WTC11 (cell line): ENCODE results near the gene GUCY1A2. TPM values are rescaled to one million over a fixed set of nuclear protein-coding genes. Genes with fewer than 3 reads are reported as not detected.

Experiments used
- ATAC-seq: fragments of 200-7000 bp; cut with Tn5 transposase; 2 replicates; pipeline ENCODE4 v1.10.0; 2021; ENCODE audit warnings: mild to moderate bottlenecking, moderate library complexity
- CTCF ChIA-PET: fragments of 300-600 bp; sonication (Branson Sonifier 250); formaldehyde crosslinking; loops from one replicate; lab custom pipeline; 2021; ENCODE audit warnings: antibody characterized with exemption; lab: Charles Lee
- POLR2A ChIA-PET: fragments of 350-600 bp; sonication (Branson Sonifier 250); formaldehyde crosslinking; loops from one replicate; lab custom pipeline; 2021; ENCODE audit warnings: antibody characterized with exemption; lab: Charles Lee
- DNase-seq: peaks from one replicate; pipeline ENCODE4 v3.0.0; 2021; ENCODE audit warnings: low spot score
- H3K27ac Mint-ChIP-seq: 2 replicates; pipeline ENCODE4 v1.8.0; 2021; ENCODE audit warnings: mixed read lengths
- H3K27me3 Mint-ChIP-seq: 2 replicates; pipeline ENCODE4 v1.8.0; 2021; ENCODE audit warnings: low read depth, mild to moderate bottlenecking, moderate library complexity, mixed read lengths
- H3K36me3 Mint-ChIP-seq: 2 replicates; pipeline ENCODE4 v1.8.0; 2021; ENCODE audit warnings: mixed read lengths
- H3K4me1 Mint-ChIP-seq: 2 replicates; pipeline ENCODE4 v1.8.0; 2022; ENCODE audit warnings: mixed read lengths
- H3K4me3 Mint-ChIP-seq: 2 replicates; pipeline ENCODE4 v1.8.0; 2021; ENCODE audit warnings: mild to moderate bottlenecking, moderate library complexity, mixed read lengths
- H3K9me3 Mint-ChIP-seq: 2 replicates; pipeline ENCODE4 v1.8.0; 2021; ENCODE audit warnings: mixed read lengths
- ARID4B ChIP-seq: sonication (generic); formaldehyde crosslinking; IDR thresholded peaks from 2 replicates; pipeline ENCODE4 v1.8.0; 2023; ENCODE audit warnings: missing genetic modification reagents, mild to moderate bottlenecking, borderline replicate concordance
- ATF1 ChIP-seq: sonication (generic); formaldehyde crosslinking; IDR thresholded peaks from 2 replicates; pipeline ENCODE4 v1.8.1; 2023; ENCODE audit warnings: mild to moderate bottlenecking, moderate library complexity, missing genetic modification reagents
- CBFB ChIP-seq: sonication (generic); formaldehyde crosslinking; IDR thresholded peaks from 2 replicates; pipeline ENCODE4 v1.8.1; 2022; ENCODE audit warnings: mild to moderate bottlenecking, low read depth, missing genetic modification reagents
- CTCF ChIP-seq: fragments of 200-600 bp; IDR thresholded peaks from 2 replicates; pipeline ENCODE4 v1.8.0; 2022; ENCODE audit warnings: antibody characterized with exemption
- E2F5 ChIP-seq: sonication (generic); formaldehyde crosslinking; IDR thresholded peaks from 2 replicates; pipeline ENCODE4 v1.8.1; 2022; ENCODE audit warnings: mild to moderate bottlenecking, moderate library complexity, missing genetic modification reagents
- ESRRA ChIP-seq: sonication (generic); formaldehyde crosslinking; IDR thresholded peaks from 2 replicates; pipeline ENCODE4 v1.8.1; 2022; ENCODE audit warnings: mild to moderate bottlenecking, missing genetic modification reagents, borderline replicate concordance
- FOXK1 ChIP-seq: sonication (generic); formaldehyde crosslinking; IDR thresholded peaks from 2 replicates; pipeline ENCODE4 v1.8.0; 2022; ENCODE audit warnings: mild to moderate bottlenecking, moderate library complexity, missing genetic modification reagents
- FOXP1 ChIP-seq: sonication (generic); formaldehyde crosslinking; IDR thresholded peaks from 2 replicates; pipeline ENCODE4 v1.8.0; 2022; ENCODE audit warnings: missing genetic modification reagents, mild to moderate bottlenecking, moderate library complexity, borderline replicate concordance
- GRHL2 ChIP-seq: fragments of 250-450 bp; sonication (Bioruptor Pico); IDR thresholded peaks from 2 replicates; pipeline ENCODE4 v1.8.0; 2022; ENCODE audit warnings: mild to moderate bottlenecking, moderate library complexity; ENCODE audit not compliant: insufficient replicate concordance, severe bottlenecking
- HMGA2 ChIP-seq: fragments of 250-450 bp; sonication (Bioruptor Pico); IDR thresholded peaks from 2 replicates; pipeline ENCODE4 v1.4.0; 2021; ENCODE audit warnings: mild to moderate bottlenecking, moderate library complexity
- HMGXB4 ChIP-seq: sonication (generic); formaldehyde crosslinking; IDR thresholded peaks from 2 replicates; pipeline ENCODE4 v1.8.1; 2023; ENCODE audit warnings: mild to moderate bottlenecking, moderate library complexity, missing genetic modification reagents
- JAZF1 ChIP-seq: fragments of 250-450 bp; sonication (Bioruptor Pico); IDR thresholded peaks from 2 replicates; pipeline ENCODE4 v1.9.0; 2021; ENCODE audit warnings: moderate library complexity, mild to moderate bottlenecking, inconsistent platforms
- NFATC4 ChIP-seq: fragments of 250-450 bp; sonication (Bioruptor Pico); IDR thresholded peaks from 2 replicates; pipeline ENCODE4 v1.9.0; 2021; ENCODE audit warnings: mild to moderate bottlenecking
- NFYB ChIP-seq: sonication (generic); formaldehyde crosslinking; conservative IDR thresholded peaks from 2 replicates; pipeline ENCODE4 v1.8.0; 2022; ENCODE audit warnings: low read depth, missing genetic modification reagents
- NR2C2 ChIP-seq: sonication (generic); formaldehyde crosslinking; IDR thresholded peaks from 2 replicates; pipeline ENCODE4 v1.8.0; 2022; ENCODE audit warnings: mild to moderate bottlenecking, missing genetic modification reagents
- NR3C1 ChIP-seq: sonication (generic); formaldehyde crosslinking; conservative IDR thresholded peaks from 2 replicates; pipeline ENCODE4 v1.8.1; 2023; ENCODE audit warnings: low read depth, mild to moderate bottlenecking, missing genetic modification reagents
- SMAD4 ChIP-seq: sonication (generic); formaldehyde crosslinking; IDR thresholded peaks from 2 replicates; pipeline ENCODE4 v1.8.0; 2022; ENCODE audit warnings: mild to moderate bottlenecking, missing genetic modification reagents
- TEAD1 ChIP-seq: sonication (generic); formaldehyde crosslinking; IDR thresholded peaks from 2 replicates; pipeline ENCODE4 v1.8.0; 2022; ENCODE audit warnings: mild to moderate bottlenecking, missing genetic modification reagents
- USF1 ChIP-seq: sonication (generic); formaldehyde crosslinking; IDR thresholded peaks from 2 replicates; pipeline ENCODE4 v1.8.0; 2022; ENCODE audit warnings: mild to moderate bottlenecking, missing genetic modification reagents
- ZNF121 ChIP-seq: sonication (generic); formaldehyde crosslinking; IDR thresholded peaks from 2 replicates; pipeline ENCODE4 v1.8.0; 2023; ENCODE audit warnings: missing genetic modification reagents
- ZNF317 ChIP-seq: sonication (generic); formaldehyde crosslinking; IDR thresholded peaks from 2 replicates; pipeline ENCODE4 v1.8.1; 2023; ENCODE audit warnings: low read depth, mild to moderate bottlenecking, moderate library complexity, missing genetic modification reagents, borderline replicate concordance
- ZNF425 ChIP-seq: fragments of 250-450 bp; sonication (Bioruptor Pico); conservative IDR thresholded peaks from 2 replicates; pipeline ENCODE4 v1.9.0; 2021; ENCODE audit warnings: mild to moderate bottlenecking
- total RNA-seq: library from RNA; stranded (reverse); gene quantifications from 3 replicates; pipeline ENCODE4 v1.2.3, GENCODE V29; 2021

Gene GUCY1A2
- total RNA-seq, 1 experiment from 2014 or later = 0.90 TPM

- Mint-ChIP-seq H3K4me1 (peaks cover 9% of the 10 kb centered on the region), H3K36me3 (no peaks in the 10 kb centered on the region), H3K4me3 (no peak overlapping the region), H3K9me3 (peaks cover 3% of the 10 kb centered on the region; the same call in 1 of the 2 replicates), H3K27me3 (no peaks in the 10 kb centered on the region), H3K27ac (no peak overlapping the region)
- ATAC-seq (no peak), DNase-seq (no peak)
- CTCF ChIA-PET = no interaction called here
- POLR2A ChIA-PET = no interaction called here
- TF ChIP-seq TEAD1 (CRISPR knock-in tag) = no peak
- TF ChIP-seq ATF1 = no peak
- no peak for TF ChIP-seq NFATC4 (CRISPR knock-in tag)
- TF ChIP-seq USF1 = no peak
- no peak for TF ChIP-seq FOXP1 (CRISPR knock-in tag)
- TF ChIP-seq NFYB (CRISPR knock-in tag) = no peak
- no peak for TF ChIP-seq JAZF1 (CRISPR knock-in tag)
- TF ChIP-seq ZNF317 (CRISPR knock-in tag) = no peak
- no peak for TF ChIP-seq HMGXB4 (CRISPR knock-in tag)
These were observed 289.9 kb downstream of the GUCY1A2 start for GRCh38 chr11:106728379-106728778.

- Mint-ChIP-seq H3K36me3 (no peaks in the 10 kb centered on the region), H3K4me1 (peaks cover 14% of the 10 kb centered on the region), H3K9me3 (peaks cover 3% of the 10 kb centered on the region; the same call in 1 of the 2 replicates), H3K27ac (no peak overlapping the region), H3K4me3 (no peak overlapping the region), H3K27me3 (no peaks in the 10 kb centered on the region)
- ChIA-PET POLR2A (no interaction called here), CTCF (no interaction called here)
- no peak for DNase-seq
- TF ChIP-seq NR2C2 (no peak), CTCF (no peak), ESRRA (no peak), ZNF121 (no peak), CBFB (CRISPR knock-in tag) (no peak), ARID4B (CRISPR knock-in tag) (no peak), ZNF425 (CRISPR knock-in tag) (no peak), E2F5 (CRISPR knock-in tag) (no peak), FOXK1 (CRISPR knock-in tag) (no peak), SMAD4 (CRISPR knock-in tag) (no peak), NR3C1 (CRISPR knock-in tag) (no peak), HMGA2 (CRISPR knock-in tag) (no peak), GRHL2 (CRISPR knock-in tag) (no peak)
- no peak for ATAC-seq
These were observed 291.0 kb downstream of the GUCY1A2 start for GRCh38 chr11:106727256-106727655.
